GM19193 (cell line): ENCODE data around the gene USP48.

Experiments used
- POLR2A ChIP-seq: IDR thresholded peaks from 4 replicates; pipeline ENCODE4 v1.6.1; 2011; ENCODE audit not compliant: insufficient read depth, insufficient read length; ENCODE audit errors: extremely low read depth

USP48 gene

GRCh38 chr1:21664806-21665588 lies 118.0 kb downstream of the USP48 start:
- TF ChIP-seq POLR2A = no peak

GRCh38 chr1:21663951-21664805 lies 118.8 kb downstream of the USP48 start:
- TF ChIP-seq POLR2A = no peak

- TF ChIP-seq POLR2A = no peak
These were observed 119.5 kb downstream of the USP48 start for GRCh38 chr1:21663248-21663950.

- TF ChIP-seq POLR2A = no peak
These were observed 120.3 kb downstream of the USP48 start for GRCh38 chr1:21662426-21663247.

GRCh38 chr1:21661886-21662285 lies 121.1 kb downstream of the USP48 start:
- no peak for TF ChIP-seq POLR2A

- TF ChIP-seq POLR2A = no peak
These were observed 123.0 kb downstream of the USP48 start for GRCh38 chr1:21659924-21660326.

- no peak for TF ChIP-seq POLR2A
These were observed 123.6 kb downstream of the USP48 start for GRCh38 chr1:21659099-21659923.

GRCh38 chr1:21657456-21658190 lies 125.3 kb downstream of the USP48 start:
- TF ChIP-seq POLR2A = no peak

GRCh38 chr1:21655748-21656147 lies 127.2 kb downstream of the USP48 start:
- no peak for TF ChIP-seq POLR2A

GRCh38 chr1:21655259-21655658 lies 127.7 kb downstream of the USP48 start:
- no peak for TF ChIP-seq POLR2A

GRCh38 chr1:21654209-21654608 lies 128.7 kb downstream of the USP48 start:
- TF ChIP-seq POLR2A = no peak

GRCh38 chr1:21653744-21654100 lies 129.2 kb downstream of the USP48 start:
- TF ChIP-seq POLR2A = no peak

GRCh38 chr1:21652937-21653743 lies 129.8 kb downstream of the USP48 start:
- TF ChIP-seq POLR2A = no peak
